DMS79 treated with DMSO at 0.1 percent for 48 hours (cell line): ENCODE results near the gene RHOH.

ENCODE experiments used
- DNase-seq: peaks from one replicate; lab custom pipeline; 2025; lab: John Stamatoyannopoulos, UW

The RHOH gene

GRCh38 chr4:40238008-40238699 lies 41.3 kb downstream of the RHOH start:
- no peak for DNase-seq

DNA sequence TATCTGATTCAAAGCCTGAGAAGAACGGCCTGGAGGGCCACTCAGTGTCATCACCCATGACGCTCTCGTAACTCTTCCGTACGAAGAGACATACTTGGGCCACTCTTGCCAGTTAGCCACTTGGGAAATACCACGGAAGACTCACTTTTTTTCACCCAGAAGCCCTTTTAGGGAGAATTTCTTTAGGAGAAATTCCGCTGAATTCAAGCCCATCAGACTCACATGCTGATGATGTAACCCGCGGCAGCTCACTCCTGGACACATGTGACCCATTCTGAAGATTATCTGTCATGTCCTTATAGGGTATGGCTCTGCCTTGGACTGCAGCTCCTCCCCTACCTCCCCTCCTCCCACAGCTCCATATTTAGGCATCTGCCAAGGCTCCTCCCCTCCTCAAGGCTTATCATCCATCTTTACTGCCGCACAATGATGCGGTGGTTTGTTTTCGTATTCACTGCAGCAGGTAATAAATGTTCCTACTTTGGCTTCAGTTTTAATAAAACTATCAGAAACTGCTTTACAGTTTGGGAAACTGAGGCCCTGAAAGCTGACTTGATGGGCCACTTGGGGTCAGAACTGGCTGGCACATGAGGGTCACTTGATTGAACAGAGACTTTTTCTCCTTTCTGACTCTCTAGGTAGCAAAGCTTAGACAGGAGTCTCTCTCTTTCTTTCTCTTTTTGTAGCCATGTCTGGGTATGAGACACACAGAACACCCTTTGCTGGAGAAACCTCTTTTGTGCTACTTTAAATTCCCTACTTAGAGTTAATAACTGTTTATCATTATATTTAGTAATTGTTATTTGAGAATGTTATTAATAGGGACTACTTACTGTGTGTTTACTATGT lies 42.1 kb downstream of the RHOH start:
- peak; percentile 70 for DNase-seq

GRCh38 chr4:40240040-40240653 lies 43.3 kb downstream of the RHOH start:
- no peak for DNase-seq

DNA sequence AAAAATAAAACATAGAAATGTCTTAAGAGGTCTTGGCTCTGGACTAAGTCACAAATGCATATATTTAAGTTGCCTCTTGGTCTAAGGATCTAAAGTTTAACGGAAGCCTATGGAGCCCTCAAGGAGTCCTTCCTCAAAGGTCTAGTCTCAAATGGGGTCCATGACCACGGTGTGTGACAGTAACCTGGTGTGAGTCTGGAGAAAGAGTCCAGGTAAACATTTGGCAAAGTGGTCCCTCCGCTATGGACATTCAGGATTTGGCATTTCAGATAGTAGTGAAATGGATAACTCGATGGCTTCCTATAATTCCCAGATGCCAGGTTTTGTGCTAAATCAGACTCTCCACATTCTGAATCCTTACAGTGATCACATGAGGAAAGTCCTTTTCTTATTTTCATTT lies 44.2 kb downstream of the RHOH start:
- no peak for DNase-seq

GRCh38 chr4:40241941-40242340 lies 45.1 kb downstream of the RHOH start:
- no peak for DNase-seq

GRCh38 chr4:40243386-40243948 lies 46.6 kb downstream of the RHOH start:
- no peak for DNase-seq

DNA sequence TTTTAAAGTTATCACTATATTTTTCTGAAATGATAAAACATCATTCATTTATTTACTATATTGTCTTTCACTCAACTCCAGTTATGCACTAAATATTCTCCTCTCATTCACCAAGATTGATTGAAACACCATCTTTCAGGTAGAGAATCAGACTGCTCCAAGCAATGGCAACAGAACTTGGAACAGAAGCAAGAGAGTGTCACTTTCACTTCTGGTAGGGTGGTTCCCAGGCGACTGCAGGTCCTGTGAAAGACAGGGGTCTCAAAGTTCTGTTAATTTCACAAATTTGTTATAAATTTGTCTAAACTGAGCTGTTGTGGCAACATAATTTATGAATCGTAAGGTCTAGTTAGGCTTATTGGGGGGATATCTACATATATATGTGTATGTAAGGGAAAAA lies 47.8 kb downstream of the RHOH start:
- no peak for DNase-seq

GRCh38 chr4:40245550-40245949 lies 48.7 kb downstream of the RHOH start:
- DNase-seq: no peak

DNA sequence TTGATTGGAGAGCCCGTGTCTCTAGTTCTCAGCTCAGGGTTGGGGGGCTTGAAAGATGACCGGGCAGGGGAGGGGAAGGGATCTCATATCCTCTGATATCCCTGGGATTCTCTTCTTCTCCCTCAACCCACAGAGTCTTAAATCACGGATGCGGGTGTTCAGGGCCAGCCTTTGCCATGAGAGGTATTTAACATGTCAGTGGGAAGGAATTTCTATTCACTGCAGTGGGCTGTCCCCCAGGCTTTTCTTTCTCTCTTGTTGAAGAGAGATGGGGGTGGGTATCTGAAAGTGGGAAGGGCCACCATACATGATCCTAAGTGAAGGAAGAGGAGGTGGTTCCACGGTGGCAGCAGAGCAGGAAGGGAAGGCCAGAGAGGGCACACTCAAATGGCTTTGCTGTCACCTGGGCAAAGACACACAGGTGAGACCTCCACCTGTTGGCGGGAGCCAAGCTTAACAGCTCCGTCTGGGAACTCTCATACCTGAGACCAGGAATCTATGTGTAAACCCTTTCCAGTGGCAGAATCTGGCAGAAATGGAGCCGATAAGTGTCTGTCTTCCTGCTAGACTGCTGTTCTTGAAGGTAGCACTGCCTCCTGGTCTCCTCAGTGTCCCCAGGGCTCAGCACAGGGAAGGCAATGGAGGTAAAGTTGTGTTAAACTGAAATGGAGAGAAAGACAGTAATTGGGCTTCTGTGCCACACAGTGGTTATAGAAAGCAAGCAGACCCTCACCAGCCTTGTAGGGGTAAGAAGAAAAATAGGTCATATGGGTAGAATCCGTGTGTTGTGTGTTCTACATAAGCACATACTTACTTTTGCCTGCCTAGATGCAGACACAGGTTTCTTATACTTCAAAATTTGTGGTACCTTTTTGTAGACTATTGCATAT lies 49.4 kb downstream of the RHOH start:
- DNase-seq: no peak

DNA sequence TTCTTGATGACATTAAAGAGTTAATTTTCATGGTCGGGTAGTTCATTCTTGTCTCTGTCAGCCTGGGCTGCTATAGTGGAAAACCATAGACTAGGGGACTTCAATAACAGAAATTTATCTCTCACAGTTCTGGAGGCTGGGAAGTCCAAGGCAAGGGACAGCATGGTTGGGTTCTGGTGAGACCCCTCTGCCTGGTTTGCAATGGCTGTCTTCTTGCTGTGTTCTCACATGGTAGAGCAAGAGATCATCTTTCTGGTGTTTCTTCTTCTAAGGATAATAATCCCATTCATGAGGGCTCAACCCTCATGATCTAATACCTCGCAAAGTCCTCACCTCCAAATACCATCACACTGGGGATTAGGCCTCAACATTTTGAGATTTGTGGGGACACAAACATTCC lies 50.1 kb downstream of the RHOH start:
- DNase-seq: no peak

DNA sequence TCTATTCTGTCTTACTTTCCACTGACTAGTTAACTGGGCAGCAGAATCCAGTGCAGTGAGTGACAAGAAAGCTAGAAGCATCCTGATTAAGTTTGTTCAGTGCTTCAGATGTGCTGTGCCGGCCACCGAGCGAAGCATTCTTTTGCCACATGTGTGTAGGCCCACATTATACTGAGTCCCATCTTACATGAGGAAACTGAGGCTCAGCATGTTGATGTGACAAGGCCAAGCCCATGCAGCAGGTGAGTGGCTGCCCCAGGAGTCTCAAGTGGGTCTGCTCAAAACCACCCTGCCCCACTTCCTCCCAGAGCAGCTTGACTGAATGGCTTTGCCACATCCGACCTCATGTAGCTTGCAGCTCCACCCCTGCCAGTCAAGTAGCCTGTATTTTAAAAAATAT lies 50.5 kb downstream of the RHOH start:
- DNase-seq: no peak

GRCh38 chr4:40251366-40251765 lies 54.5 kb downstream of the RHOH start:
- DNase-seq: no peak

DNA sequence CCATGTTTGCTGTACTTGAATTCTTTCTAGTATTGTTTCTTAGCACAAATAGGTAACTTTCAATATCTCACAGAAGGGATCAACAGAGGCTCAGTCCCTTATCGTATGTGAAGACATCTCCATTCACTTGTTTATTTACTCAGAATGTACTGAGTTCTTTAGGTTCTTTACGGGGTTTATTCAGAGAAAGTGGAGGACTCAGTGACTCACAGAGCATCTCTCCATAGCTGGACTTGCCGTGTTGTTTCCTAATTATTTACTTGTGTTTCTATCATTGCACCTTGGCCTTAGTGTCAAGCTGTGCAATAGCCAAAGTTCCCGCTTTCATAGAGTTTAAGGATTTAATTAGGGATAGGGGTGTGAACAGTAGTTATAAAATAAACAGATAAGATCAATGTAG lies 57.1 kb downstream of the RHOH start:
- DNase-seq: no peak

DNA sequence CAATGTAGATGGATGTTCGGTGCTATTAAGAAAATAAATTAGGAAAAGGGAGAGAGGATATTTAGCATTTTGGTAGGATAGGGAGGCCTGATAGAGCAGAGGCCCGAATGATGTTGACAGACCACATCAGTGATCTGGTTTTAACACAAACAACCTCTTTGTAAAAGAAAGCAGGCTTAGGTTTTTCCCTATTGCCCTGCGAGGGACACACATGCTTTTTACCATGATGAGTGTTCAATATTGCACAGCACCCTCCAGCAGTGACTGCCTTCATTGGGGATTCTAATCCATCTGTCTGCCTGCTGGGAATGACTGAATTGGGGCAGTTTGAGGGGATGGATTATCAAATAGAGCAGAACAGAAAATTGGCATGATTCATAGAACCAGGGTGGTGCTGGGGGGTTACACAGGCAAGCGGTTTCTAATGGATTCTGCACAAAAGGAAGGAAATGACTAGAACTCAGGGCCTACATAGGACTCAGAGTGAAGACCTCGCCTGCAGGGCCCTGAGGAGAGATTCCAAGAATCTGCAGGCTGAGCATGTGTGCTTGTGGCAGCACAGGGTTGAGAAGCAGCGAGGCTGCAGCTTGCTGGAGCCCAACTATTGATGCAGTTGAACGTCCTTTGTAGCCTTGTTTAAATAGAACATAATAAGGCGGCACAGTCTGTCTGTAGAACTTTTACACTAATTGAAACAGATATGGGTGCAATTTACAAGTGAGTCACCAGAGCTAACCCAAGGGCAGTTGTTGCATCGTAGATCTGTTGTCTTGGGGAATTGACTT lies 58.0 kb downstream of the RHOH start:
- DNase-seq: no peak

GRCh38 chr4:40255393-40256281 lies 58.8 kb downstream of the RHOH start:
- no peak for DNase-seq

DNA sequence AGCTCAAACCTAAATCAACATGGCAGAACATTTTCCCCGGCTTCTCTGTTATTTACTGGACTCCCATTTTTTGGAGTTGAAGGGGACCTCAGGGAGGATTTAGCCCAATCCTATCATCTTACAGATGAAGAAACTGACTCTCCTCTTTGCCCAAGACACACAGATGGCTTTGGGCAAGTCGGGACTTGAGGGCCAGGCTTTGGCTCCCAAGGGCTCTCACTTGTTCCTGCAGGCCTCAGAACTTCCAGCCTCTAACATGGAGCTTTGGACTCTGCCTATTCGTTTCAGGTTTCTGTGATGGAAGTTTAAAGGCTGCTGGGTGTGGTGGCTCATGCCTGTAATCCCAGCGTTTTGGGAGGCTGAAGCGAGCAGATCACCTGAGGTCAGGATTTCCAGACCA lies 59.5 kb downstream of the RHOH start:
- DNase-seq: no peak

DNA sequence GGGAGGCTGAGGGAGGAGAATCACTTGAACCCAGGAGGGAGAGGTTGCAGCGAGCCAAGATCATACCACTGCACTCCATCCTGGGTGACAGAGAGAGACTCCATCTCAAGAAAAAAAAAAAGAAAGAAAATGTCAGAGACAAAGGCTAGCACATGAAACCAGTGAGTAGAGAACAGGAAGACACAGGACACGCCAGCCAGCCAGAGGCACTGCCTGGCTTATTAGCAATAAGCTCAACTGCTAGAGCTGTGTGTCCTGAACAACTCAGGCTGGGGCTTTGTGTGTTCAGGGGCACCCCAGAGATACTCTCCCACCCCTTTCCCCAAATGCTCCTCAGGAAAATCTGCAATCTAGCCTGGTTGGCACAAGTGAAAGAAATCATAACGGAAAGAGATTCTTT lies 60.0 kb downstream of the RHOH start:
- DNase-seq: no peak

DNA sequence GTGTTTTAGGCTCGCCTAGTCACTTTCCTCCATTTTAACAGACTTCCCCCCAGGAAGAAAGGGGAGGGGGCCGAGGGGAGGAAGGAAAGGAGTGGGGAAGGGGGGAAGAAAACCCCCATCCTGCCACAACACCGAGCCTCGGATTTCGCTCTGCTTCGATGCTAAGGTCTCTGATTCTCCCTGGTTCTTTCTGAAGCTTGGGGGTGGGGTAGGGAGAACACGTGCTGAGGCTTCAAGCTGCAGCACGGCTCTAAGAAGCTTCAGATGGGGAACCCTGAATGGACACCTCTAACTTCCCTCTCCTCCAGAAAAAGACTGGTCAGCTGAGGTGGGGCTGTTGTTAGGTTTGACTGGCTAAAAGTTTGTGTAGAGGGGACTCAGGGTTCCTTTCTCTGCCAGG lies 61.8 kb downstream of the RHOH start:
- no peak for DNase-seq

DNA sequence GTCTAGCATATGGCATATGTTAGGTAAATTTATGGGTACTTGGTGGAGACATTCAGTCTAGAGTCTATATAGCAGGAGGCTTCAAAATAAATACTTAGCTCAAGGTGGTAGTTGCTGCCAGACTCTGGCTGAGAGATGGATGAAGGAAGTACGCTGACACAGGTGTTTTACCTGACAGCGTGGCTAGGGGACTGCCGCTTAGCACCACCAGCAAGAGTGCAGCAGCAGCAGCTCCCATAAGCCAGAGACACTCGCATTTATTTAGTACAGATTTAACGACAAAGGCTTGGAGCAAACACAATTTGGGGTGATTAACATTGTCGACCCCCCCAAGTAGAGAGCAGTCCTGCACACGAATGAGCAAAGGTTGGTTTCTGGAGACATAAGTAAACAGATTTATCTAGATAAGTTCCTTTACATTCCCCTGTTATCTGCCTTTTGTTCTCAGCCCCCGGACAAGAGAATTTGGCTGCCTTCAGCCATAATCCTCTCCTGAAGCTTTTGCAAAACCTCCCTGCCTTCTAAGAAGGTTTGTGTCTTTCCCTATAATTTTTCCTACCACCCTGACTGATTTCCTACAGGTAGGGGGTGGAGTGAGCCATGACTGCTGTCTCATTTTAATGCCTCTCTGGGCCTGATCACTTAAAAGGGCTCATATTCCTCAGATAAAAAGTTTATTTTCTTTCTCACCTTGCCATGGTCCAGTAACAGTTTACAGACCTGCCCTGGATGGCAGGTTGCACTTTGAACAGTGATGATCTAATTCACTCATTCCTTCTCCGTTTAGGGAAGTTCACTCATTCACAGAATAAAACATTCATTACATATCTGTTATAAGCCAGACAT lies 64.6 kb downstream of the RHOH start:
- DNase-seq: no peak
